Vagina (tissue), 2 donors: ENCODE data around the gene LRRC51.

ENCODE experiments used
- CTCF ChIP-seq, 3 experiments: fragments of 450-650 bp in 2 of 3; fragments of 200-600 bp in 1 of 3; sonication (generic) in 1 of 3; IDR thresholded peaks; one replicate each; pipeline ENCODE4 v1.5.1; 2017 to 2019; ENCODE audit warnings: antibody characterized with exemption in 3 of 3, mild to moderate bottlenecking in 2 of 3, moderate library complexity in 2 of 3
- POLR2A ChIP-seq, 2 donors: fragments of 450-650 bp; IDR thresholded peaks; one replicate each; pipeline ENCODE4 v1.6.1; 2017; ENCODE audit warnings: antibody characterized with exemption in 2 of 2, mild to moderate bottlenecking in 2 of 2, moderate library complexity in 2 of 2
- POLR2AphosphoS5 ChIP-seq, 2 donors: sonication (generic); formaldehyde crosslinking; IDR thresholded peaks; one replicate each; pipeline ENCODE4 v1.9.0; 2017; ENCODE audit warnings: antibody characterized with exemption in 2 of 2, mild to moderate bottlenecking in 2 of 2, low read depth in 1 of 2; ENCODE audit not compliant: insufficient read depth in 1 of 2

GRCh38 chr11:72144807-72145565, 64.3 kb downstream of the LRRC51 start:
- TF ChIP-seq POLR2A (IDR thresholded peaks at IDR 0.05) = no peak
- TF ChIP-seq CTCF (IDR thresholded peaks at IDR 0.05) = no peak
- TF ChIP-seq POLR2AphosphoS5 (IDR thresholded peaks at IDR 0.05; ENCODE audit: insufficient read depth in 1 of 2, low read depth in 1 of 2) = no peak
